HG02642 (cell line): Measurements from ENCODE around the gene MBD3L2B.

ENCODE experiments used
- ATAC-seq: cut with Tn5 transposase; IDR thresholded peaks from one replicate; pipeline ENCODE4 v1.9.1; 2021; ENCODE audit warnings: mild to moderate bottlenecking; ENCODE audit not compliant: unreplicated experiment, poor library complexity

The MBD3L2B gene

GRCh38 chr19:7018828-7019227, 2.4 kb downstream of the MBD3L2B start:
- no peak for ATAC-seq

DNA sequence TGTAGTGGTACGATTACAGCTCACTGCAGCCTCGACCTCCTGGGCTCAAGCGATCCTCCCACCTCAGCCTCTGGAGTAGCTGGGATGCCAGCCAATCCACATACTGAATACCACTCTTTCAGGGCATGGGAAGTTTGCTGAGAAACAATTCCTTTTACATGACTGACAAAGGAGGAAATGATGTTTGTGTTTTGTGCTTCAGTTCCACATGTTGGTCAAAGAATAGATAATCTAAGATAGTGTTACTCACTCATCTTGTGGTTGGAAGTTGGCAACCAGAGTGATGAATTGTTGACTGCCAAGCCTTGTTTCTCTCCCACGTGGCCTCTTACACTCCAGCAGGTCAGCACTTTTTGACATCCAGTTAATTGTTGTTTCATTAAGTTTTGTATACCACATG, 7.6 kb downstream of the MBD3L2B start:
- no peak for ATAC-seq

DNA sequence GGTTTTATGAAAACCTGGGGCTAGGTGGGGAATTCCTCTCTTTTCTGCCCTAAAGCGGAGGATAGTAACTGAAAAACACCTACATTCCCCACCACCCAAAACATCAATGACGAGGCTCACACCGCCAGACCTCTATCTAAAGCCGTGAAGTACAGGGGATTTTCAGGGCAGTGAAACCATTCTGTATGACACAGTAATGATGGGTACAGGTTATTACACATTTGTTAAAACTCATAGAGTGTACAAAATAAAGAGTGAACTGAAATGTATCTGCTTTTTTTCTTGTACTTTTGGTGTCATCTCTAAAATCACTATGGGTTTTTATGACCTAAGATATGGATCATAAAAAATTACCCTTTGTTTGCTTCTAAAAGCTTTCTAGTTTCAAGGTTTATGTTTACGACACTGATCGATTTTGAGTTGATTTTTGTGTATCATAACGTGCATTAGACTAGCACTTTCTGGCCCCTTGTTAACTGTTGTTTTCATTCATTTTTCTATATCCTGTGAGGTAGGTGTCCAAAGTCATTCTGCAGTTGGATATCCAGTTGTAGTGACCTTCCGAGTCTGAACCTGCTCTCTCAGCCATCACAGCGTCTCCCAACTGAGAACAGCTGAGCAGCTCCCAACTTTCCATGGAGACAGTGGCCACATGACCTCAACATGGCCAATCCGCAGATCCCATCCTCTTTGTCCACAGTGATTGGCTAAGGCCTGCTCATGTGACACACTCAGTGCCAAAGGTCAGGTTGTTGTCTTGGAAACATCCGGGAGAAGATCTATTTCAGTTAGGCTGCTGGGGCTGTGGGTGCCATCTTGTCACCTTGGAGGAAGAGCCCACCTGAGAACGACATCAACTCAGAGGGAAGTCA, 10.3 kb downstream of the MBD3L2B start:
- no peak for ATAC-seq

DNA sequence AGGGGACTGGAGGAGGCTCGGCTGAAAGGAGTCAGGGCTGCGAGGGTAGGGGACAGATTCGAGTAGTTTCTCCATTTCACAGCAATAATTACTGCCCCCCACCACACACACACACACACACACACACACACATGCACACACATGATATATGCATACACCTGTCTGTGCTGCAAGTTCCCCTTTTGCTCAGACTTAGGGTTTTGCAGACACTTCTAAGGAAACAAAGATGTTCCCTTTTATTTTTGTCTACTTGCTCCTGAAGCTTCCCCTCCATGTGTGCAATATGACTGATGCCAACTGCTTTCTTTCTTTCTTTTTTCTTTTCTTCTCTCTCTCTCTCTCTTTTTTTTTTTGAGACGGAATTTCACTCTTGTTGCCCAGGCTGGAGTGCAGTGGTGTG, 13.4 kb downstream of the MBD3L2B start:
- no peak for ATAC-seq

DNA sequence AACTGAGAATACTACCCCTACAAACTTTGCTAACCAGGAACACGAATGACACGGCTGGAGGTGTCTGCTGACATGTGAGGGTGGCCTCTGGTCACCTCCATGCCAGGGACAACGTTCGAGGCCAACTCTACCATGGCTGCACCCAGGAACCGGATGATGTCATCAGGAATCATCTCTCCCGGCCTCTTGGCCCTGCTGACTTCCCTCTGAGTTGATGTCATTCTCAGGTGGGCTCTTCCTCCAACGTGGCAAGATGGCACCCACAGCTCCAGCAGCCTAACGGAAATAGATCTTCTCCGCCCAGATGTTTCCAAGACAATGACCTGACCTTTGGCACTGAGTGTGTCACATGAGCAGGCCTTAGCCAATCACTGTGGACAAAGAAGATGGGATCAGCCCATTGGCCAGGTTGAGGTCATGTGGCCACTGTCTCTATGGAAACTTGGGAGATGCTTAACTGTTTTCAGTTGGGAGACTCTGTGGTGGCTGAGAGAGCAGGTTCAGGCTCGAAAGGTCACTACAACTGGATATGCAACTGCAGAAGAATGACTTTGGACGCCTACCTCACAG, 15.0 kb downstream of the MBD3L2B start:
- ATAC-seq: no peak

DNA sequence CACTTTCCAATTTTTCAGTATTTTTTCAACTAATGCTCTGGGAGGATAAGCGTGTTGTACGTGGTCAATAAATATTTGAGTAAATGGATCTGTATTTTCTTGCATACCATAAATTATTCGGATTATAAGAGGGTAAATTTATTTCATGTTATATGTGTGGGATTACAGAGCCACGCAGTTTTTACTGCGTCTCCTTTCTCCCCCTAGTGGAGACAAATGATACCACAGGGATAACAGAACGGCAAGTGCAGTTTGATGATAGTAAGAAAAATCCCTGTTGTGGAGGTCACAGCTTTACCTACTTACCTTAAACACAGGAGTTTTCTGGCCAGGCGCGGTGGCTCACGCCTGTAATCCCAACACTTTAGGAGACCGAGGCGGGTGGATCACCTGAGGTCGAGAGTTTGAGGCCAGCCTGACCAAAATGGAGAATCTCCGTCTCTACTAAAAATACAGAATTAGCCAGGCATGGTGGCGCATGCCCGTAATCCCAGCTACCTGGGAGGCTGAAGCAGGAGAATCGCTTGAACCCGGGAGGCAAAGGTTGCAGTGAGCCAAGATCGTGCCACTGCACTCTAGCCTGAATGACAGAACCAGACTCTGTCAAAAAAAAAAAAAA, 16.8 kb downstream of the MBD3L2B start:
- no peak for ATAC-seq

GRCh38 chr19:7000816-7001215, 20.4 kb downstream of the MBD3L2B start:
- no peak for ATAC-seq

- ATAC-seq: no peak
Observed at GRCh38 chr19:7000333-7000732, 20.9 kb downstream of the MBD3L2B start.

GRCh38 chr19:6999933-7000332, 21.3 kb downstream of the MBD3L2B start:
- no peak for ATAC-seq

DNA sequence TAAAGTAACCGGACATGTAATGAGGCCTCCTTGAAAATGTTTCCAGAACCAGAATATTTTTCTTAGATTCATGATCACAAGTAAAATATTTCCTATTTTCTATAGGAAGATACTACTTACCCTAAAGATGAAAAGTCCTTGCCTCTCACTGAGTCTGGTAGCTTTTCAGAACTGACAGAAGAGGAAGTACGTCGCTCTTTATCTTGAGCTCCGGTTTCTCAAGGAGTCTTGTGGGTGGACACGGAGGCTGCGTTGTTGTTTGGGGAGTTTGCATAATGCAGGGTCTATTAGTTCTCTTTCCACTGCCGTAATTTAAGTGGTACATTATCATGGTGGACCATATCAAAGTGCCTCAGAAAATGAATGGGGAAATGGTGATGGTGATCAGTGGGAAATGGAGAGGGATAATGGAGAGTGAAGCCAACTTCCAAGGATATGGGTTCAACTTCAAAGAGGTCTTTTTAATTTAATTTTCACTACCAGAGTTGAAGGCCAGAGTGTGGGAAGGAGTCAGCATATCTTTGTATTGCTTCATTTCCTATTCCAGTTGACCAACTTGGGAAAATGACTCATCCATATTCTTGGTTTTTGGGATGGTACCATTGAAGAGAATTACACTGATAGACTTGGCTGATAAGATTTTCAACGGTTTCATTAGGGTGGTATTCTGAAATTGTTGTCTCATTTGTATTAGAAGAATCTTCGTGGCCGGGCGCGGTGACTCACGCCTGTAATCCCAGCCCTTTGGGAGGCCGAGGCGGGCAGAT, 23.4 kb downstream of the MBD3L2B start:
- ATAC-seq: no peak

DNA sequence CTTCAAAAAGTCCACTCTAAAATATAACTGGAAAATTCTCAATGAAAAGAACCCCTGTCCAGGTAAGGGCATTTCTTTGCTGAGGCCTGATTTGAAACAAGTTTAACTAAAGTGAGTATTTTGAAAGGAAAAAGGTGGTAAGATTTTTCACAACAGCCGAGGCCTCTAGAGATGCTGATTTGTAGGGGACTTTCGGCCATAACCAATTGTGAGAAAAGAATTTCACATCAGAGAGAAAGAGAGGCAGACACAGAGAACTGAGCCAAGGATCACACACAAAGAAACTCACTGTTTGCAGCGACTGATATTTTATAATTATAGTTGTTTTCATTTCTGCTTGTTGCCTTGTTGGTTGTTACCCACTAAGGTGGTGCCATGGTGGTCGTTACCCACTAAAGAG, 24.4 kb downstream of the MBD3L2B start:
- ATAC-seq: no peak

GRCh38 chr19:6995054-6995453, 26.2 kb downstream of the MBD3L2B start:
- no peak for ATAC-seq

DNA sequence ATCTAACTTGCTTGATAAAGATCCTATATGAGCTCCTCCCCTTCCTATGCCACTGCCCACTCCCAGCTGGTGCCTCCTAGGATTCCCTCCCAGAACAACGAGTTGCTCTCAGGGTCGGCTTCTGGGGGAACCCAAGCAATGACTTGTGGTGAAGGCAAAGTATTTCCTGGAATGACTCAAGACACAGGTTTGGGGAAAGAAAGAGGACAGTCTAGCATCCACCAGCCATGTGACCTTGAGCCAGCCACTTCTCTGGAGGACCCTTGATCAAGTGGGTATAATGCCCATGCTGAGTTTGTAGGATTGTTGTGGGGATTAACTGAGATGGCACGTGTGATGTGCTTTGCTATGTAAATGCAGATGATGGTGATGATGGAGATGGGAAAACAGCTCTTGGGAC, 33.0 kb downstream of the MBD3L2B start:
- no peak for ATAC-seq

DNA sequence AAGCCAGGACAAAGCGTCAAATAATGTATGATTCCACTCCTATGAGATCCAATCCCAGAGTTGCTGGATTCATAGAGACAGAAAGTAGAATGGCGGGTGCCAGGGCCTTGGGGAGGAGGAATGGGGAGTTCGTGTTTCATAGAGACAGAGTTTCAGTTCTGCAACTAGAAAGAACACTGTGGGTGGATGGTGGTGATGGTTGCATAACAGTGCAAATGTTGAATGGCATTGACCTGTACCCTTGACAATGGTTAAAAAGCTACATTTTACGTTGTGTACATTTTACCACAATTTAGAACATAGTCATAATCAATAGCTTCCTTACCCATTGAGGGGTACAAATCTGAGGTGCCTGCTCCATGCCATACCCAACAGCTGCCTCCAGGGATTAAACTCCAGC, 33.4 kb downstream of the MBD3L2B start:
- no peak for ATAC-seq

- no peak for ATAC-seq
Observed at GRCh38 chr19:6983448-6983847, 37.8 kb downstream of the MBD3L2B start.

GRCh38 chr19:6979399-6979798, 41.8 kb downstream of the MBD3L2B start:
- no peak for ATAC-seq

DNA sequence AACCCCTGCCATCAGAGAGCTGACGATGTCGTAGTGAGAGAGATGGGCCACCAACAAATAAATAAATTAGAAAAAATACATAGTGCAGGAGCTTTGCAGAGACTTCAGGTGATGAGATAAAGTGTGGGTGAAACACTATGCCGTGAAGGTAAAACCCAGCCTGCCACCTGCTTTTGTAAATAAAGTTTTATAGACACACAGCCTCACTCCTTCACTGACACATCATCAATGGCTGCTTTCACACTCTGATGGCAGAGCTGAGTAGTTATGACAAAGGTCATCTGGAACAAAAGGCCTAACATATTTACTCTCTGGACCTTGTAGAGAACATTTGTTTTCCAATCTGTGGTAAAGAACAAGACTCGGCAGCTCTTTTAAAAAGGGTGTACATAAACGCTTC, 45.0 kb downstream of the MBD3L2B start:
- ATAC-seq: no peak

DNA sequence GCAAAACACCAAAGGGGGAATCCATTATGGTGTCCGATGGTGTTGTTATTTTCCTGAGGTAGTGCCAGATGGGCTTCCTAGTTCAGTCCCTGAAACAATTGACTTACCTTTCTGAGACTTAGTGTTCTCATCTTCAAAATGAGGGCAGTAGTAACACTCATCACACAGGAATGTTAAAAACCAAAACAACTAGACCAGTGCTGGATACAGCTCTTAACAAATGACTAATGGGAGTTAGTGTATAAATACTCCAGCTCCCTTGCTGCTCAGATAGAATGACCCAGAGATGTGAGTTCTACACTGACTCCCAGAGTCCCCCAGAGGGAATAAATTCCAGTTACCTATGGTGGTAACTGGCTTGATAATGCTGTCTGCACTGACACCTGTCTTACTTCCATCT, 49.9 kb downstream of the MBD3L2B start:
- no peak for ATAC-seq

DNA sequence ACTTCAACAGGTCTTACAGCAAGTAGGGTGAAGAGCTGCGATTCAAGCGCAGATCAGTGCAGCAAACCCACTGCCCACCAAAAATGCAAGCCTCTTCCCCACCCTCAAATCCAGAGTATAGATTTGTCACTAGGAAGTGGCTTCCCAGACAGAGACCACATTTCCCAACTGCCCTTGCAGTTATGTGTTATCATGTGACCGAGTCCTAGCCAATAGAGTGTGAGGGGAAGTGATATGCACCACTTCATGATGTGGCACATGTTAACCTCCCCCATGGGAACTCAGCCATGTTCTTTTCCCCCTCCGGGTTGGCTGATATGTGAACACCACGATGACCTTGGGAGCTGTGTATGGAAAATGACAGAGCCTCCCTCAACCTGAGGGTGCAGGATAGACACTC, 50.8 kb downstream of the MBD3L2B start:
- no peak for ATAC-seq

DNA sequence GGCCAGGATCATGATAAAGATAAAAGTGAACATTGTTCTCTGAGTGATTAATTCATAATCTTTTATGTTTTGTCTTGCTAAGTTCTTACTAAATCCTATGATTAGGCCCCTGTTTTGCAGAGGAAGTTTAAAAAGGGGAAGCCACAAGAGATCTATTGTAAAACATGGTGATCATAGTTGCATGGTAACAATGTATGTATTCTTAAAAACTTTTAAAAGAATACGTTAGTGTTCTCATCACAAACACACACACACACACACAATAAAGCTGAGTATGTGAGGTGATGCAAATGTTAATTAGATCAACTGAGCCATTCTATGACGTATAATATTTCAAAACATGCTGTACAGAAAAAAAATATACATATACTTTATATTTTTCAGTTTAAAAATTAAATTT, 51.2 kb downstream of the MBD3L2B start:
- no peak for ATAC-seq

DNA sequence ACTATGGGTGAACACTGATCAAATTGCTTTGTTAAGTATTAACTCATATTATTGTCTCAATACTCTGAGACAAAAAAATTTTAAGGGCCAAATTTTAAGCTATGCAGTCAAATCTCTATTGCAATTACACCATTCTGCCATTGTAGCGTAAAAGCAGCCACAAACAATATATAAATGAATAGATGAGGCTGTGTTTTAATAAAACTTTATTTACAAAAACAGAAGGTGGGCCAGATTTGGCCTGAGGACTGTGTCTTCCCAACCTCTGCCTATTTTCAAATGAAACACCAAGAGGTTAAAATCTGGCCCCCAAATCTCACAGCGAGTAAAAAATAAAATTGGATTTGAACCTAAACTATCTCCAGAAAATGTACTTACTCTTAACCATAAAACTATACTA, 51.7 kb downstream of the MBD3L2B start:
- ATAC-seq: no peak
